Central memory CD4-positive, alpha-beta T cell (primary cell): ENCODE data around the gene ABI2.

ENCODE experiments used
- DNase-seq: peaks from one replicate; pipeline ENCODE4 v3.0.0; 2022

The ABI2 gene

DNA sequence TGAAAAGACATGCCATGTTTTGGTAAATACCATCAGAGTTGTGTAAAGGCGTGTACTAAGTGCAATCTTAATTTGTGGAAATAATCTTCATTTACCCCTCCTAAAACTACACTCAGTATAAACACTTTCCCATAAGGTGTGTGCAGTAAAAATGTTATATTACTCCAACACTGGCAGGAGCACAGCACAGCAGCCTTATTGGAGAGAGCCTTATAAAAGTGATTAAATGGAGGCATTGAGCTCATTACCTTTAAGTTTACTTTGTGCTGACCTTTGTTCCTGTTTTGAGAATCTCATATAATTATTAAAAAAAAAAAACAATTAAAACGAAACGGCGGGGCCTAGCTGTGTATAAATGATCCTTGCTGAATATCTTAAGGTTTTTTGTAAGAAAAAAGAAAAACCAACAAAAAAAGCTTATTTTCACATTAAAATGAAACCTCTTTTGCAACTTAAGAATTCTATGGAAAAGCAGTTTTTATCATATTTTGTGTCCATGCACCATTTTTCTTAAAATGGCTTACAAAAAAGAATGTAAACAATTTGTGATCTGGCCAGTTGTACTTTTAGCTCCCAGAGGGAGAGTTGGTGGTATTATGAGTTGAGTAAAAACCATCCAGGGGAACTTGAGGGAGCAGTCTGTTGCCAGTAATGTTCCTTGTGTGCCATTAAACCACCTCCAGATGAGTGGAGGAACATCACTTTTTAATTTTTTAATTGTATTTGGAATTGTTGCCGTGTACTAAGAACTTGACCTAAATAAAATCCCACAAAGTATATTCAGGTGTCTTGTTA, 103.4 kb downstream of the ABI2 start:
- DNase-seq = no peak

DNA sequence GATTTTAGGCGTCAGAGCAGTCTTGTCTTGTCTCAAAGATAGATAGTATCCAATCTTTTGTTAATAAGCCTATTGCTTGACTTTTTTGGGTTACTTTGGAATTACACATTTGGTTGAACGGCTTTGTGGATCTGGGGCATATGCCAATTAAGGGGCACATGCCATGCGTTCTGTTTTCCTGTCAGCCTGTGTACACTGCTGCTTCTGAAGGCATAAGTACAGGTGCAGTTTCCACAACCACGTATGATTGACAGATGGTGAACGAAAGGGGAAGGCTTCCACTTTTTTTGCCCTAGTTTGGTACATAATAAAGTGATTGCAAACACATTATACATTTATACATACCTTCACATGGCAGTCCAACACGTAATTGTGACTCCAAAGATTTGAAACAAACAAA, 104.6 kb downstream of the ABI2 start:
- DNase-seq = no peak

DNA sequence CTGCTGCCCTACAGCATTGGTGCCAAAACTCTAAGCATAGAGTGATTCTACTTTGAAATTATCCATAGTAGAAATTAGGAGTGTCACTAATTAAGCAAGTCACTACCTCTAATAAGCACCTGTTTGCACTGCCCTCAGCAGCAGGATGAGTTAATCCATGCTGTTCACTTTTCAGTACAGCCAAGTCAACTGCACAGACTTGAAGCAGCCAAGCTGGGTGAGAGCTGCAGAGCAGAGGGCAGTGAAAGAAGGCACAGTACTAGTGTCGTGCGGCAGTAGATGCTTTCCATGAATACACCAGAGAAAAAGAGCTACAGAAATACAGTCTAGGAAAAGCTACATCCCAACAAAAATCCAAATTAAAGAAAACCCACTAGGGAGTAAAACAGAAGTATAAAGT, 108.3 kb downstream of the ABI2 start:
- no peak for DNase-seq

GRCh38 chr2:203437511-203437910, 109.3 kb downstream of the ABI2 start:
- DNase-seq = no peak

DNA sequence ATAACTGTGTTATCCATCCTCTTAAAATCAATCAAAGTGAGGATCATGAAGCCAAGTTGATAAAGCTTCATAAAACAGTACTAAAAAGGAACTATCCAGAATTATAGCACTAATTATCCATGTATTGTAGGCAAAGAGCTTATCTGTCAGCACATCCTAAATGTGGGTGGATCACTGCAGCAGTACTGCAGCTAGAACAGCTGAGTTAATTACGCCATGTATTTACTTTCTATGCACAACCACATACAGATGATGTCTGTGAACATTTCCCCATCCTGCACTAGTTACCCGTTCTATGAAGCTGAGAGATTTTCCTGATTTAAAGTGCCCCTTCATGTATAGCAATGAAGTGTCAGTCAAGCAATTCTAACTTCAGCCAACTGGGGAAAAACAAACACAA, 110.3 kb downstream of the ABI2 start:
- DNase-seq = no peak

- DNase-seq = no peak
These were observed 112.5 kb downstream of the ABI2 start for GRCh38 chr2:203440671-203441070.

DNA sequence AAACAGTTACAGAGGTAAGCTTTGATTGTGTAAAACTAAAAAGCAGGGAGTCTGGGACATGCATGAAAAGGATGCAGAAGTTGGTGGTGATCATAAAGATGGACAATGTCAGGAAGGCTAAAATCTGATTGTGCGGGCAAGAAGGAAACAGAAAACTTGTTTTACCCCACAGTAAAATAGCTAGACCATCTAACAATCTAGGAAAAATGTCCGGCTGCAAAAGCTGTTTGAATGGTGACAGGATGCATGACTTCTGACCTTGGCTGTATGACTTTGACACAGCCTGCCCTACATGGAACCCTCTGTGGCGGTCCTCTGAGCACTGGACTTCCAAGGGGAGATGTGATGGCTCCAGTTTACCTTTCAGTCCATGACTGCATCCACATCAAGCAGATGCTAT, 113.3 kb downstream of the ABI2 start:
- DNase-seq = no peak

DNA sequence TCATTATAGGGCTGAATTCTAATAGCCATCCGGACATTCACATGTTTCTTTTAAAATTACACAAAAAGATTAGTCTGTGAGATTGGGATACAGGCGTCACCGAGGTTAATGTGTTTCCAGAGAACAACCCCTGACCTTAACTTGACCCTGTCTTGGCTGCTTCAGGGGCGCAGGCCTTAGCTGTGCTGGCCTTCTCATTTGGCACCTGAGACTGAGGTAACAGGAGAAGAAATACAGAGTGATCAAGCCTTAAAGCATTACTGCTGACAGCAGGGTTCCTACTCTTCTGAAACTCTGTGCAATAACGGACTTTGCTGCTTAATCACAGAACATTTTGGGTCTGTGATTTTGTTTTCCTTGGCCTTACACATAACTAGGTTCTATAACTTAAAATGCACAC, 114.3 kb downstream of the ABI2 start:
- DNase-seq = no peak

DNA sequence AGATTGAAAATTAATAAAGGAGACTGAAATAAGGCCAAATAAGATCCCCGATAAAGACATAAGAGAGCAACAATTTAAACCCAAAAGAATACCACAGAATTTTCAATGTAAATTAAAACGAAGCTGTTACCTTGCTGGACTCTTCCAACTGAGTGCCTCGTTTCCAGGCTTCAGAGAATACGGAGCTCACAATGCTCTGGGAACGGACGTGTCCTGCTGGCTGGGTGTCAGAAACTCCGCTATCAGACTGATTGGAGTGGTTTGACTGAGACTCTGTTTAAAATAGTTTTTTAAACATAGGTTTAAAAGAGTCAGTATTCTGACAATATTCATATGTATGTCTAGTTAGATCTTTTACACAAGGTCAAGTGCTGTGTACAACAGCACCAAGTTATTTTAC, 116.5 kb downstream of the ABI2 start:
- no peak for DNase-seq

GRCh38 chr2:203446071-203446481, 117.9 kb downstream of the ABI2 start:
- DNase-seq = no peak

DNA sequence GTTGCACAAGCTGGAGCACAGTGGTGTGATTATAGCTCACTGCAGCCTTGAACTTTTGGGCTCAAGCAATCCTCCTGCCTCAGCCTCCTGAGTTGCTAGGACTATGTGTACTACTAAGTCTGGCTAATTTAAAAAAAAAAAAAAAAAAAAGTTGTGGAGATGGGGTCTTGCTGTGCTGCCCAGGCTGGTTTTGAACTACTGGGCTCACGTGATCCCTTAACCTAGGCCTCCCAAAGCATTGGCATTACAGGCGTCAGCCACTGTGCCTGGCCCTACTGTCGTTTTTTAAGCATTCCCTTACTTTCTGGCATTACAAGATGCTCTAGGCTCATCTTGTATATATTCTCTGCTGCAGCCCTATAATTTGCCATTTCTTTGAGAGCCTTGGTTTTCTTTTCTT, 118.6 kb downstream of the ABI2 start:
- no peak for DNase-seq

- DNase-seq = no peak
These were observed 122.4 kb downstream of the ABI2 start for GRCh38 chr2:203450561-203450960.

DNA sequence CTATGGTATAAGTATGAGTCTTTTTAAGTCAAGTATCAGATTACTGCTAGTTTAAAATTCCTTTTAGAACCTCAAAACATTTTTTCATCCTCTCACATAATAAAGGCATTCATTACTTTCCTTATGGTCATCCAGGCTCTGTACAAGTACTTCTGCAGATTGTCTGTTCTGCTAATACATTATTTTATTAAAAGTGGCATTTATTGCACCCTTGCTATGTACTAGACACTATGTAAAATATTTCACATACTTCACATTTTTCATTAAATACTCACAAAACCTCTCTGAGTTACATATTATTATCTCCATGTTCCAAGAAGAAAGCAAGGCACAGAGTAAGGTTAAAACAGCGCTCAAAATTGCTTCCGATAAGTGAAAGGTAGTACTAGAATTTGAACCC, 122.8 kb downstream of the ABI2 start:
- no peak for DNase-seq

DNA sequence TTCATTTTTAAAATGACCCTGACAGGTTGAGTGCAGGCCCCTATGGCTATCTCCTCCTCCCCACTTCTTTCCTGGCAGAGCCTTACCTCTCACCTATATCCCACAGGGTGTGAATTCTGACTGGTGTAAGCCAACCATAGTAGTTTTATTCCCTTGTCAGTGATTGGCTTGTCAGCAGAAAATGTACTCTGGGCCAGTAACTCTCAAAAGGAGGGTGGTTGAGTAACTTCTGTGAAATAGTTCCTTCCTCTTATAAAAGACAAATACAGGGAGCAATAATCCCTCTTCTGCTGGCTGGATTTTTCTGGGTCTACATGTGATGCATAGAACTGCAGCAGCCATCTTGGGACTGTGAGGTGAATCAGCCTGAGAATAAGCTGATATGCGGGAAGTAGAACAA, 123.5 kb downstream of the ABI2 start:
- no peak for DNase-seq

DNA sequence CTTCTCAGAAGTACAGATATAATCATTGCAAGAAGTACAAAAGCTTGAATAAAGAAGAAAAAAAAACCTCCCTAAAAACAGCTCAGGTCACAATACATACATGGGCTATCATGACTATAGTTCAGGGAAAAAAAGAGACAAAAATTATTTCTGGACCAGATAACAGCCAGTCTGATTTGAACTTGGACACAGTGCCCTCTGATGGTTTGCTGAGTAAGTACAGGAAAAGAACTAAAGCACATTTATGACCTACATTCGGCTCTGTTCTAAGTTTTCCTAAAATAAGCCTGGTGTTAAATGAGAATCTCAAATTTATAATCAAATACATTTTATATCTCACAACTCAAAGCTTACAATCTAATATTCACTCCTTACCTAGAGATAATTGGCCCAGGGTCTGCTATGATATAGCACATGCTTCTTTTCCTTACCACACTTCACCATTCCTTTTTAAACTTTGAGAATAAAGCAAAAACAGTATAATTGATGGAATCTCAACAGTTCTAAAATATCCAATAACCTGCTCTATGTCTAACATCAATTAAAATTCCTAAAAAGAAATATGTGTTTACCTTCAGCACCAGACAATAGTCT, 125.8 kb downstream of the ABI2 start:
- peak; percentile 26 for DNase-seq

DNA sequence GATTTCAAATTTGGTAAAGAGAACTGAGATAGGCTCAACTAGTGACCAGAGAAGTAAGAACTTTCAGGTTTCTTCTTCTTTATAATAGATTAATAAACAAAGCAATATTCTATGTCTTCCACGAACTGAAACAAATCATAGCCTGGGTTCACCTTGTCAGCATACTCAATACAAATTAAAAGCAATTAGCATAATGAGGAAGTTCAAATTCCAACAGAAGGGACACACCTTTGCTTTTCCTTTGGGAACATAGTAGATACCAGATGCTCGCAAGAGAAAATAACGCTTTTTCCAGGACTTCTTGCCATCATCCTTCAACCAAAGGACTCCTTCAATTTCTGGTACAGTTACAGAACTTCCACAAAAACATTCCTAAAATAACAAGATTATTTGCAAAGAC, 127.0 kb downstream of the ABI2 start:
- no peak for DNase-seq

DNA sequence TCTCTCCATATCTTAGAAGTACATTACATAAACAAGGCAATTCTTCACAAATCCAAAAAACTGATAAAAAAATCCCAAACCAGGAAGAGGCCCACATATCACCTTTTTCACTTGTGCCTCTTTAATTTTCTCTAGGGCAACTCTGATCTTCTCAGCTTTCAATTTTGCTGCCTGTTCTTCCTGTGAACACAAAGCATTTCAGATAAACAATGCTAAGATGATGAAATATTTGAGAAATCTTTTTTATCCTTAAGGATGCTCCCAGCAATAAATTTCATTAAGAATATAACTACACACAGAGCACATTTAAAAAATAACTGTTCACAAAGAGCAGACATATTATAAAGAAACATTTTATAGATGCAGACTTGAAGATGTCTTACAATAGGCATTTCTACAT, 133.6 kb downstream of the ABI2 start:
- DNase-seq = no peak

DNA sequence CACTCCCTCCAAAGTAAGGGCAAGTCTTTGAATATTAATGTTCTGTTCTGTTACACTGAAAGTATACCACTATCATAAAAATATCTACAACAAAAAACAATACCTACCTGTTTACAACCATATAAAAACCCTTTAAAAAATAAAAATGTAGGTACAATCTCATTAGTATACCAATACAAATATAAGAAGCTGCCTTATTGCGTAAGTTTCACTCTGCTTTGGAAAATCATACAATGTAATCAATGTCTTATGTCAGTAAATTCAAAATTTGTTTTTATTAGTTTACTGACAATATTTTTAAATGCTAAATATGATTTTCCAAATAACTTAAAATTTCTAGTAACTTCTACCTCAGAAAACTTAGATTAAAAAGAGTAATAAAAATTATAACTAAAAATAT, 134.1 kb downstream of the ABI2 start:
- DNase-seq = no peak

DNA sequence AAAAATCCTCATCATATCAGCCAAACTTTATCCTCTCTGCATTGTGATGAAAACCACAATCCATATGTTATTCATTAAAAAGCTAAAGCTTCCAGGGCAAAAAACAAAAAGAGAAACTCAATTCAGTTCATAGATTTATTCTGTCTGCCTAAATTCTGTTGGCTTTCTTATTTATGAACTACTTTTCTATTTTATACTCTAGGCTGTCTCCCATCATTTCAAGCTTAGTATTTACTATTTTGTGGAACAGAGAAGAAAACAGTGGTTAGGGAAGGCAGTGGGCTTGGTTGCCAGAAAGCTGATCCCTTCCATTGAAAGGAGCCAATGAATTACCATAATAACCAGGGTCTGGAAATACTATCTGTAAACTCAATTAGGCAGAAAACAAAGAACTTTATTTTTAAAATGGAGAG, 135.1 kb downstream of the ABI2 start:
- no peak for DNase-seq

GRCh38 chr2:203469546-203469945, 141.4 kb downstream of the ABI2 start:
- DNase-seq = no peak

DNA sequence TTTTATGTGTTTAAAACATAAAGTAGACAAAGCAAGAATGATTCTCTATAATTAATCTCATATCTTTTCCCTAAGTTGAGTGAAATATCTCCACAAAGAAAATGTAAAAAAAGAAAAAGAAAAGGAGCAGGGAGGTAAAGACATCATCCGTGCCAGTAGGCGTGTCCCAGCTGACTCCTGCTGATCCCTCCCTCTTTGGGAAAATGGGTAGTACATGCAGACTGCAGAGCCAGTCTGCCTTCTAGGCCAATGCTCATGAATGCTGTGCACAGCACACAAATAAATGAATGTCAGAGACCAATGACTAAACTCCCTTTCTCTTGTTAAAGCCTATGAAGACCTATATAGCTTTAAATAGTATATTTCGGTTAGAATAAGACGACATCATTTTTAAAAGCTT, 142.2 kb downstream of the ABI2 start:
- DNase-seq = no peak

DNA sequence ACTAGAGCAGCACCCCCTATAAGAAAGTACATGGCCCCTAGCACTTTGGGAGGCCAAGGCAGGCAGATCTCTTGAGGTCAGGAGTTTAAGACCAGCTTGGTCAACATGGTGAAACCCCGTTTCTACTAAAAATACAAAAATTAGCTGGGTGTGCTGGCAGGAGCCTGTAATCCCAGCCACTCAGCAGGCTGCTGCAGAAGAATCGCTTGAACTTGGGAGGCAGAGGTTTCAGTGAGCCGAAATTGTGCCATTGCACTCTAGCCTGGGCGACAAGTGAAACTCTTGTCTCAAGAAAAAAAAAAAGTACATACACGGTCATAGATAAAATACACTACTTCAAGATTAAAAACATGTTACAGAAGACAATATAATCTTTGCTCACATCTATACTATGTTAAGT, 143.1 kb downstream of the ABI2 start:
- no peak for DNase-seq

- no peak for DNase-seq
These were observed 148.7 kb downstream of the ABI2 start for GRCh38 chr2:203476881-203477280.

DNA sequence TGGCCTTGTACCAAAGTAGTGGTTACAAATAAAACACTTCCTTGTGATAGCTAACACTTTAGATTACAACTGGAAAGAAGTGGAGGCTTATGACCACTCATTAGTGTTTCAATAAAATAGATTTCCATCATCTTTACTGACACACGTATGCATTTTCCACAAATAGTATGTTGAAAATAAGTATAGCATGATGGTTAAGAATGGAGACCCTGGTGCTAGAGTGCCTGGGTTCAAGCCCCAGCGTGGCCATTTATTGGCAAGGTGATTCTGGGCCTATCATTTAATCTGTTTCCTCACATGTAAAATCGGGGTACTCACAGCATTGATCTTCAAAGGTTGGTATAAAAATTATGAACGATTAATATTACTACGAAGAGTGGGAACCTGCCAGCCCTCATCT, 152.4 kb downstream of the ABI2 start:
- no peak for DNase-seq
